NCI-H748 (cell line): Measurements from ENCODE around the gene PPP2R5A.
"Not testable (repeated sequence)": the region's sequence is repeated elsewhere in the genome, so short reads cannot be mapped to it uniquely, and the experiment has no call there.

Experiments used
- DNase-seq: peaks from one replicate; lab custom pipeline; 2025; ENCODE audit not compliant: unreplicated experiment; lab: John Stamatoyannopoulos, UW

The PPP2R5A gene

GRCh38 chr1:212294983-212295382 is 9.8 kb downstream of the PPP2R5A start:
- no peak for DNase-seq

GRCh38 chr1:212295579-212295978 is 10.4 kb downstream of the PPP2R5A start:
- DNase-seq: no peak

DNA sequence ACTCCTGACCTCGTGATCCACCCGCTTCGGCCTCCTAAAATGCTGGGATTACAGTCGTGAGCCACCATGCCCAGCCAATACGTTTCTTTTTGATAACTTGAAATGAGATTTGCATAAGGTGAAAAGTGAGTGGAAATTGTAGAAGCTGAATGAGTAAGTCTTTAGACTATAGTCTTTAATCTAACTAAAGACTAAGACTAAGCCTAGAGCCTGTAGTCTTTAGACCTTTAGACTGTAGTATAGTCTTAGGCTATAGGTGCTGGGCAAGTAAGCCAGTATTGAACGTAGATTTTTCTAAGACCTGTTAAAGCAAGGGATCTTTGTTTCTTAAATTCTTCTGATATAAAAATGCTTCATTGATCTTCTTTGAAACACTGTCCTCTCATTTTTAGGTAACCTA is 12.1 kb downstream of the PPP2R5A start:
- DNase-seq: no peak

GRCh38 chr1:212301580-212301979 is 16.4 kb downstream of the PPP2R5A start:
- no peak for DNase-seq

DNA sequence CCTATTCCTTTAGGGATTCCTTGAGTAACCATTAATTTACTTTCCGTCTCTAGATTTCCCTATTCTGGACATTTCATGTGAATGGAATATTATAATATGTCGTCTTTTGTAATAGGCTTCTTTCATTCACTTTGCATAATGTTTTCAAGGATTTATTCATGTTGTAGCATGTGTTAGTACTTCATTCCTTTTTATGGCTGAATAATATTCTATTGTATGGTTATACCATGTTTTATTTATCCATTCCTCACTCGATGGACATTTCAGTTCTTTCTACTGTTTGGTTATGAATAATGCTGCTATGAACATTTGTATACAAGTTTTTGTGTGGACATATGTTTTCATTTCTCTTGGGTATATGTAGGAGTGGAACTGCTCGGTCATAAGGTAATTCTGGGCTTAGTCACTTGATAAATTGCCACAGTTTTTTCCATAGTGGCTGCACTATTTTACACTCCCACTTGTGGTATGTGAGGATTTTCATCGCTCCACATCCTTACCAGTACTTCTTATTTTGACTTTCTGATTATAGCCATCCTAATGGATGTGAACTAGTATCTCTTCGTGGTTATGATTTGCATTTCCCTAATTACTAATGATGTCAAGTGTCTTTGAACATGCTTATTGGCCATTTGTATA is 17.7 kb downstream of the PPP2R5A start:
- DNase-seq: no peak

- DNase-seq: no peak
Observed at GRCh38 chr1:212305342-212305741, 20.1 kb downstream of the PPP2R5A start.

- not testable (repeated sequence) for DNase-seq
Observed at GRCh38 chr1:212305984-212306452, 20.8 kb downstream of the PPP2R5A start.

- peak; percentile 11 for DNase-seq
Observed at GRCh38 chr1:212309967-212310366, 24.8 kb downstream of the PPP2R5A start.

- no peak for DNase-seq
Observed at GRCh38 chr1:212310383-212310782, 25.2 kb downstream of the PPP2R5A start.

DNA sequence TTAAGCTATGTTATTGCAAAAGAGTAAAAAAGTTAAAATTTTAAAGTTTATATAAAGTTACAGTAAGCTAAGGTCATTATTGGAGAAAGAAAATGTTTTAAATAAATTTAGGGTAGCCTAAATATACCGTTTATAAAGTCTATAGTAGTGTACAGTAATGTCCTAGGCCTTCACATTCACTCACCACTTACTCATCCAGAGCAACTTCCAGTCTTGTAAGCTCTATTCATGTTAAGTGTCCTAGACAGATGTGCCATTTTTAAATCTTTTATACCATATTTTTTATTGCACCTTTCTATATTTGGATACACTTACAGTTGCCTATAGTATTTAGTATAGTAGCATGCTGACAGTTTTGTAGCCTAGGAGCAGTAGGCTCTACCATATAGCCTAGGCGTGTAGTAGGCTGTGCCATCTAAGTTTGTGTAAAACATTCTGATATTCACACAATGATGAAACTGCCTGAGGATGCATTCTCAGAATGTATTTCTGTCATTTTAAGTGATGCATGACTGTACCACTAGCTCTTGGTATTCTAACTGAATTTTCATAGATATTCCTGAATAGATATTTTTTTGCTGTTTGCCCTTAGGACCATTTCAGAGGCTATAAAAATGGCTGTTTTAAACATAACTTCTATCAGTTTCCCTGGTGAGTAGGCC is 26.8 kb downstream of the PPP2R5A start:
- no peak for DNase-seq

DNA sequence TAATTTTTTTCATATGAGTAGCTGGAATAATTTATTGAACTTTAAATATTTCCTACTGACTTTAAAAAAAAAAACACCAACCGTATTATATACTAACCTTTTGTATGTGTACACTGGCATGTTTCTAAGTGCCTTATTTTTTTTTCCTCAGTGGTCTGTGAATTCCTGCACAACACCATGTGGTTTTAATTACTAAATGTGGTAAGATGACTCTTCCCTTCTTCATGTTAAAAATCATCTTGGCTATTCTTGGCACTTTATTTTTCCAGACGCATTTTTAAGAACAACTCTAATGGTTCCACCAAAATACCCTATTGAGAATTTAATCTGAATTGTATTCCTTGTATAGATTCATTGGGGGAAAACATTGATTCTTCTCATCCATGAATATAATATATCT is 28.4 kb downstream of the PPP2R5A start:
- no peak for DNase-seq

DNA sequence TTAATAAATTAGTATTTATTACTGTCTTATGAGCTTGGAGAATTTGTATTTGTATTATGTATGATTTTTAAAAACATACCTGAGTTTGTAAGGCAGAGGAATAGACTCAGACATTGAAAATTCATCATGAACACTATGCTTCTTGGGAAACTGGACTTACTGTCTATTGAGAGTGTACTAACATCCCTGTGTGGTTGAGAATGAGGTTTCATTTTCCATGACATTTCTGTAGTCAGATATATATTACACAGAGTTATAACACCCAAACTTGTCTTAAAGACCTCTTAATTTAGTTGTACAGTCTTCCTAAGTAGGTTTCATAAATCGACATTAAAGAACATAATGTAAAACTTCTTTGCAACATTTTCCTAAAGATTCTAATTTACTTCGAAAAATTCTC is 30.0 kb downstream of the PPP2R5A start:
- DNase-seq: no peak

GRCh38 chr1:212315907-212316306 is 30.7 kb downstream of the PPP2R5A start:
- DNase-seq: peak; percentile 21

DNA sequence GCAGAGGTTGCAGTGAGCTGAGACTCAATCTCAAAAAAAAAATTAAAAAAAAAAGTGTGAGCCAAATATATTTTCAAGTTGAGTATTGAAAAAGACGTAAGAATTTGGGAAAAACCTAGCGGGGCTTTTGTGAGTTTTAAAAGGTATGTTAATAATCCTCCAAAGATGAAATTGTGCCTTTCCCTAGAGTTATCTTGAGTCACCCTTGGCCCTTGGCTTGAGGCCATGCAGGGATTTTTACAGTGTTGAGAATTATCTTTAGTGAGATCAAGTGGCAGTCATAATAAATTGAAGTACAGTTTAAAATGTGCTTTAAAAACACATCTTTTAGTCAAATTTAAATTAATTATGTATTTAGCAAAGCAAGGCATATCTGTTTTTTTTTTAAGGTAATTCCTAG is 32.7 kb downstream of the PPP2R5A start:
- DNase-seq: no peak

GRCh38 chr1:212321031-212321430 is 35.8 kb downstream of the PPP2R5A start:
- DNase-seq: not testable (repeated sequence)

DNA sequence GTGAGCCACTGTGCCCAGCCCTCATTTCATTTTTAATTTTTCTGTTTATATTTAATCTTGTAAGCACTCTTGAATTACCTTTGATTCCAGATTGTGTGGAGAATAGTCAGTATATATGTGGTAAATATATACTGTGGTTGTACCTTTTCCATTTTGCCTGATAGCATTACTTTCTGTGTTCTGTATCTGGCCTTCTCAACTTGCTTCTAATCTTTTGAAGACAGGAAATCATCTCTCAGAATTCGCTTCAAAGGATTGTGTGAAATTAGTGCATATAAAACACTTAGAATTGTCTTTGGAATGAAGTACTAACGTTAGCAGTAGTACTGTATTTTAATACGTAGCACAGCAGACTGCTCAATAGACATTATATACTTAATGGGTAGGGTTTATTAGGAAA is 37.9 kb downstream of the PPP2R5A start:
- no peak for DNase-seq

GRCh38 chr1:212326541-212326940 is 41.3 kb downstream of the PPP2R5A start:
- DNase-seq: no peak

DNA sequence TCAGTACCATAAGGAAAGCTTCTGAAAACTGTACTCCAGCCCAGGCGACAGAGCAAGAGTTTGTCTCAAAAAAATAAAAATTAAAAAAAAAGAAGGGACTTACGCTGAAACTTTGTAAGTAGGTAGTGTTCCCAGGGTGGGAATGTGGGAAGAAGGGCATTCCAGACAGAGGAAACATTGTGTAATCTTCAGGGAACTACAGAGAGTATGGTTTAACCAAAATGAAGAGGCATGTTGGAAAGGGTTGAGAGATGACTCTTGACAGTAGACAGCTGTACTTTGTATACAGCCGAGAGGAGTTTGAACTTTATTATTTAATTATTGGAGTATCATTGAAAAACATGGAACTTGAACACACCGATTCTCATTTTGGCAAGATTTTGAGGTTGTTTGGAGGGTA is 43.0 kb downstream of the PPP2R5A start:
- no peak for DNase-seq

- DNase-seq: no peak
Observed at GRCh38 chr1:212329105-212329504, 43.9 kb downstream of the PPP2R5A start.

DNA sequence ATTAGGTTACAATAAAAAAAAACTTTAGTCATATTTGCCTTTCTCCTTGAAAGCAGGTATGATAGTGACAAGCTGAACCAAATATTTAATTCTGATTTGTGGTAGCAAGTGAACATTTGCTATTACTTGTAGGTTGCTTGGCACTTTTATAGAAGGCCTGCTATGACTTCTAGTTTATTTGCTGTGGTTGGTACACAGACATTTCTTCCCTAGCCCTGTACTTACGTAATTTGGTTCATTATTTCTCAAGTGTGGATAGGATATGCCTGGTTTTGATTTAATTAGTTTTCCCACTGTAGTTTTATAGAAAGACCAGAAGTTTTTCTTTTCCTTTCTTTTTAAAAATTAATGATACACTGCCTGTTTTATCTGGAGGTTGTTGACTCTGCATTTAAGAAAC is 55.9 kb downstream of the PPP2R5A start:
- DNase-seq: no peak

DNA sequence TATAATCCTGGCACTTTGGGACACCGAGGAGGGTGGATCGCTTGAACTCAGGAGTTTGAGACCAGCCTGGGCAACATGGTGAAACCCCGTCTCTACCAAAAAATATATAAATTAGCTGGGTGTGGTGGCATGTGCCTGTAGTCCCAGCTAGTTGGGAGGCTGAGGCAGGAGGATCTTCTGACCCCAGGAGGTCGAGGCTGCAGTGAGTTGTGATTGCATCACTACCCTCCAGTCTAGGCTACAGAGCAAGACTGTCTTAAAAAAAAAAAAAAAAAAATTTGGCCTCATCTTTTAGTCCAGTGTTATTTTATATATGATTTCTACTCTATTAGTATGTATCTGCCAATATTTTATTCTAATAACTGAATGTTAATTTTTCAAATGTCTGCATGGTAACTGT is 59.7 kb downstream of the PPP2R5A start:
- no peak for DNase-seq

DNA sequence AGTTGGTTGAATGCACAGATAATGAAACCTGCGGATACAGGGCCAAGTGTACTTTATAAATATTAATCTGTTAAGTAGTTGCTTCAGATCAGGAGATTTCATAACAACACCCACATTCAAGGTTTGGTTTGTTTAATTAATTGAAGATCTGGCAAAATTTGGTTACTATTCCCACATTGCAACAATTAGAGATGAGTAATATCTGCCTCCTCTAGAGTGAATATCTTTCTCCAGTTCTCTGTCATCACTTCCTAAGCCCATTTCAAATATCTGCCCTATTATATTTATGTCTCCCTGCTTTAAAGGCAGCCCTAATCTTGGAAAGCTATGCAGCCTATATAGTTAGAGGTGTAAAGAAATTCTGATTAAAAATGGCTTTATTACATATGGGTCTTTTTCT is 61.4 kb downstream of the PPP2R5A start:
- DNase-seq: no peak
